ENCODE measurements around the gene ANGPTL7. TPM values are rescaled to one million over a fixed set of nuclear protein-coding genes. Genes with fewer than 3 reads are reported as not detected.

Gene ANGPTL7
- total and polyA plus RNA-seq, 4 donors, result 0.21 to 0.73 (median 0.37) TPM

- Histone ChIP-seq H3K9ac (ENCODE audit: insufficient read depth in 1 of 2, low read length in 2 of 2) (no peak overlapping the region), H3K36me3 (ENCODE audit: control insufficient read depth in 4 of 4, insufficient read depth in 4 of 4, low read length in 4 of 4) (peaks cover 22 to 44% (median 35%) of the 10 kb centered on the region in 4 donors), H3K27me3 (ENCODE audit: control insufficient read depth in 3 of 3, insufficient read depth in 3 of 3, low read length in 2 of 3) (no peaks in the 10 kb centered on the region), H3K4me3 (no peak overlapping the region), H3K4me1 (ENCODE audit: control insufficient read depth in 5 of 5, insufficient read depth in 5 of 5, low read length in 5 of 5) (no peaks in the 10 kb centered on the region), H3K9me3 (ENCODE audit: control insufficient read depth in 4 of 4, insufficient read depth in 3 of 4, low read length in 3 of 4) (no peaks in the 10 kb centered on the region), H3K27ac (ENCODE audit: low read depth in 1 of 2, low read length in 1 of 2) (no peak overlapping the region)
- TF ChIP-seq CTCF (IDR thresholded peaks at IDR 0.05; ENCODE audit: control extremely low read depth, extremely low read depth), result no peak
- no peak for ATAC-seq (ENCODE audit: insufficient read depth, low FRiP score)
- 89 to 91% methylated on average over 10 of the region's 10 CpGs for WGBS, 2 donors
- DNase-seq, result no peak
Observed at GRCh38 chr1:11227106-11228077, 38.2 kb downstream of the ANGPTL7 start.

- no peaks in the 10 kb centered on the region for H3K27me3 ChIP-seq (ENCODE audit: control insufficient read depth in 3 of 3, insufficient read depth in 3 of 3, low read length in 2 of 3)
- 88 to 94% methylated on average over 4 of the region's 4 CpGs for WGBS, 2 donors
- TF ChIP-seq CTCF (IDR thresholded peaks at IDR 0.05; ENCODE audit: control extremely low read depth, extremely low read depth), result no peak
- H3K27ac ChIP-seq (ENCODE audit: low read depth in 1 of 2, low read length in 1 of 2), result no peak overlapping the region
- no peak overlapping the region for H3K9ac ChIP-seq (ENCODE audit: insufficient read depth in 1 of 2, low read length in 2 of 2)
- no peaks in the 10 kb centered on the region for H3K4me1 ChIP-seq (ENCODE audit: control insufficient read depth in 5 of 5, insufficient read depth in 5 of 5, low read length in 5 of 5)
- H3K9me3 ChIP-seq (ENCODE audit: control insufficient read depth in 4 of 4, insufficient read depth in 3 of 4, low read length in 3 of 4), result no peaks in the 10 kb centered on the region
- ATAC-seq (ENCODE audit: insufficient read depth, low FRiP score) (no peak), DNase-seq (no peak)
- H3K4me3 ChIP-seq, result no peak overlapping the region
- peaks cover 29 to 54% (median 40%) of the 10 kb centered on the region in 4 donors for H3K36me3 ChIP-seq (ENCODE audit: control insufficient read depth in 4 of 4, insufficient read depth in 4 of 4, low read length in 4 of 4)
Observed at GRCh38 chr1:11229203-11229602, 40.0 kb downstream of the ANGPTL7 start.

- DNase-seq (no peak), ATAC-seq (ENCODE audit: insufficient read depth, low FRiP score) (no peak)
- peaks cover 30 to 63% (median 49%) of the 10 kb centered on the region in 4 donors for H3K36me3 ChIP-seq (ENCODE audit: control insufficient read depth in 4 of 4, insufficient read depth in 4 of 4, low read length in 4 of 4)
- H3K9ac ChIP-seq (ENCODE audit: insufficient read depth in 1 of 2, low read length in 2 of 2), result no peak overlapping the region
- no peaks in the 10 kb centered on the region for H3K27me3 ChIP-seq (ENCODE audit: control insufficient read depth in 3 of 3, insufficient read depth in 3 of 3, low read length in 2 of 3)
- 98% methylated on average over 2 of the region's 2 CpGs for WGBS, 2 donors
- H3K9me3 ChIP-seq (ENCODE audit: control insufficient read depth in 4 of 4, insufficient read depth in 3 of 4, low read length in 3 of 4), result no peaks in the 10 kb centered on the region
- no peak overlapping the region for H3K27ac ChIP-seq (ENCODE audit: low read depth in 1 of 2, low read length in 1 of 2)
- peaks cover 0 to 12% (median 2%) of the 10 kb centered on the region in 5 donors for H3K4me1 ChIP-seq (ENCODE audit: control insufficient read depth in 5 of 5, insufficient read depth in 5 of 5, low read length in 5 of 5)
- TF ChIP-seq CTCF (IDR thresholded peaks at IDR 0.05; ENCODE audit: control extremely low read depth, extremely low read depth), result no peak
- H3K4me3 ChIP-seq, result no peak overlapping the region
Observed at GRCh38 chr1:11233208-11233607, 44.1 kb downstream of the ANGPTL7 start.

Data from lung (tissue), 12 donors.